Right lobe of liver (tissue), 4 donors: ENCODE data around the gene CDC42BPB.

Experiments used
- POLR2A ChIP-seq: fragments of 450-650 bp; IDR thresholded peaks from one replicate; pipeline ENCODE4 v1.6.1; 2017; ENCODE audit warnings: antibody characterized with exemption, mild to moderate bottlenecking
- TF ChIP-seq, protein P1 (sequence below), 4 donors: fragments of 200-600 bp in 3 of 4; fragments of 450-650 bp in 1 of 4; IDR thresholded peaks; one replicate each; pipeline versions ENCODE4 v1.5.1 to v1.8.0; 2016 to 2022; ENCODE audit warnings: antibody characterized with exemption in 4 of 4, mild to moderate bottlenecking in 2 of 4
- donor health status: DM: no; HTN: no; CAD: no.
- donor health status: DM: no; HTN: no; CAD: no.
- donor health status: DM: no; HTN: yes; CAD: no.

DNA sequence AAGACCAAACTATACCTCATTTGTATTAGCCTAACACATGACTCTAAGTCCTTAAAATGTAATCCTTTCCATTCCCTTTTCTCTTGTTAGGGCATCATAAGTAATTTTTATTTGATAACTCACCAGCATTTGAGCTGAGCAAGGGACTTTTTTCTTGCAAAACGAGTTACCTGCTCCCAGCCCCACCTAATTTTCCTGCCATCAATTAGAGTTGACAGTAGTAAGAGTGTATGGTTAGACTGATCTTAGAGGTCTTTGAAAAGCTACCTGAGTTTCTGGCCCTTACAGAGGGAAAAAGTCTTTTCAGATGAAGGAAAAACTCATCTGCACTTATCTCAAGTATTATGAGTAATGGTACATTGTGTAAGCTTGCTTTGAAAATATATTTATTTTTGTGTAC is 168.6 kb downstream of the CDC42BPB start:
- TF ChIP-seq, protein P1, sequence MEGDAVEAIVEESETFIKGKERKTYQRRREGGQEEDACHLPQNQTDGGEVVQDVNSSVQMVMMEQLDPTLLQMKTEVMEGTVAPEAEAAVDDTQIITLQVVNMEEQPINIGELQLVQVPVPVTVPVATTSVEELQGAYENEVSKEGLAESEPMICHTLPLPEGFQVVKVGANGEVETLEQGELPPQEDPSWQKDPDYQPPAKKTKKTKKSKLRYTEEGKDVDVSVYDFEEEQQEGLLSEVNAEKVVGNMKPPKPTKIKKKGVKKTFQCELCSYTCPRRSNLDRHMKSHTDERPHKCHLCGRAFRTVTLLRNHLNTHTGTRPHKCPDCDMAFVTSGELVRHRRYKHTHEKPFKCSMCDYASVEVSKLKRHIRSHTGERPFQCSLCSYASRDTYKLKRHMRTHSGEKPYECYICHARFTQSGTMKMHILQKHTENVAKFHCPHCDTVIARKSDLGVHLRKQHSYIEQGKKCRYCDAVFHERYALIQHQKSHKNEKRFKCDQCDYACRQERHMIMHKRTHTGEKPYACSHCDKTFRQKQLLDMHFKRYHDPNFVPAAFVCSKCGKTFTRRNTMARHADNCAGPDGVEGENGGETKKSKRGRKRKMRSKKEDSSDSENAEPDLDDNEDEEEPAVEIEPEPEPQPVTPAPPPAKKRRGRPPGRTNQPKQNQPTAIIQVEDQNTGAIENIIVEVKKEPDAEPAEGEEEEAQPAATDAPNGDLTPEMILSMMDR (IDR thresholded peaks at IDR 0.05) = no peak
- TF ChIP-seq POLR2A = no peak
